Measurements from ENCODE around the gene UVRAG. TPM values are rescaled to one million over a fixed set of nuclear protein-coding genes. Genes with fewer than 3 reads are reported as not detected.
"Not testable (repeated sequence)": the region's sequence is repeated elsewhere in the genome, so short reads cannot be mapped to it uniquely, and the experiment has no call there.

The UVRAG gene
- polyA plus RNA-seq, 1 donor (not counting 4 experiments of a cell fraction or from before 2014, with no cell fraction given) = 11.9 TPM

GRCh38 chr11:75874684-75875341, 59.8 kb downstream of the UVRAG start:
- H3K9me3 ChIP-seq (ENCODE audit: control insufficient read depth, low read depth, low read length) = no peaks in the 10 kb centered on the region
- H2AFZ ChIP-seq (ENCODE audit: control insufficient read depth, low read length) = no peak overlapping the region
- H3K27ac ChIP-seq (ENCODE audit: control insufficient read depth, insufficient read depth, low read length) = no peak overlapping the region
- no peaks in the 10 kb centered on the region for H3K27me3 ChIP-seq (ENCODE audit: control insufficient read depth, extremely low read depth, insufficient read depth, low read length)
- H4K20me1 ChIP-seq (ENCODE audit: control insufficient read depth, extremely low read depth, insufficient read depth, low read length) = no peaks in the 10 kb centered on the region
- H3K9ac ChIP-seq (ENCODE audit: control insufficient read depth, extremely low read depth, insufficient read depth, low read length) = no peak overlapping the region
- DNase-seq (ENCODE audit: low read depth, low spot score) (no peak), FAIRE-seq (no peak)
- H3K9me1 ChIP-seq (ENCODE audit: control insufficient read depth, extremely low read depth, insufficient read depth, low read length) = peaks cover 3% of the 10 kb centered on the region
- no peaks in the 10 kb centered on the region for H3K4me1 ChIP-seq (ENCODE audit: control insufficient read depth, extremely low read depth, insufficient read depth, low read length)
- H3K4me3 ChIP-seq (ENCODE audit: control insufficient read depth in 2 of 3, extremely low read depth in 1 of 3, insufficient read depth in 2 of 3, low read depth in 1 of 3, low read length in 3 of 3) = no peak overlapping the region
- dilution Hi-C loops (cut with MboI; ENCODE audit: extremely low pct_ligation_motif_present, low sequenced_read_pairs) = no loop called here
- no peaks in the 10 kb centered on the region for H3K79me2 ChIP-seq (ENCODE audit: control insufficient read depth, insufficient read depth, low read length)
- H3K4me2 ChIP-seq (ENCODE audit: control insufficient read depth, extremely low read depth, insufficient read depth, low read depth, low read length) = no peak overlapping the region
- H3K36me3 ChIP-seq (ENCODE audit: control insufficient read depth in 2 of 2, extremely low read depth in 1 of 2, insufficient read depth in 2 of 2, low read length in 2 of 2) = no peaks in the 10 kb centered on the region
- no peak for TF ChIP-seq EZH2 (IDR thresholded peaks at IDR 0.05; ENCODE audit: low read length)
- TF ChIP-seq CTCF (optimal IDR thresholded peaks at IDR 0.05 in 1 of 3, IDR thresholded peaks at IDR 0.05 in 1 of 3, conservative IDR thresholded peaks at IDR 0.05 in 1 of 3; ENCODE audit: extremely low read depth in 1 of 3, insufficient read depth in 2 of 3, low read length in 3 of 3) = no peak

GRCh38 chr11:75877327-75877726, 62.3 kb downstream of the UVRAG start:
- DNase-seq (ENCODE audit: low read depth, low spot score); H3K4me2 ChIP-seq (ENCODE audit: control insufficient read depth, extremely low read depth, insufficient read depth, low read depth, low read length); H3K9me1 ChIP-seq (ENCODE audit: control insufficient read depth, extremely low read depth, insufficient read depth, low read length); H3K27ac ChIP-seq (ENCODE audit: control insufficient read depth, insufficient read depth, low read length); H3K36me3 ChIP-seq (ENCODE audit: control insufficient read depth in 2 of 2, extremely low read depth in 1 of 2, insufficient read depth in 2 of 2, low read length in 2 of 2); H3K9ac ChIP-seq (ENCODE audit: control insufficient read depth, extremely low read depth, insufficient read depth, low read length); H3K9me3 ChIP-seq (ENCODE audit: control insufficient read depth, low read depth, low read length); H3K4me3 ChIP-seq (ENCODE audit: control insufficient read depth in 2 of 3, extremely low read depth in 1 of 3, insufficient read depth in 2 of 3, low read depth in 1 of 3, low read length in 3 of 3); H4K20me1 ChIP-seq (ENCODE audit: control insufficient read depth, extremely low read depth, insufficient read depth, low read length); H3K27me3 ChIP-seq (ENCODE audit: control insufficient read depth, extremely low read depth, insufficient read depth, low read length); H2AFZ ChIP-seq (ENCODE audit: control insufficient read depth, low read length); dilution Hi-C loops (cut with MboI; ENCODE audit: extremely low pct_ligation_motif_present, low sequenced_read_pairs); H3K79me2 ChIP-seq (ENCODE audit: control insufficient read depth, insufficient read depth, low read length); FAIRE-seq; H3K4me1 ChIP-seq (ENCODE audit: control insufficient read depth, extremely low read depth, insufficient read depth, low read length): not testable (repeated sequence)

GRCh38 chr11:75877931-75878330, 62.9 kb downstream of the UVRAG start:
- H3K36me3 ChIP-seq (ENCODE audit: control insufficient read depth in 2 of 2, extremely low read depth in 1 of 2, insufficient read depth in 2 of 2, low read length in 2 of 2); H3K27ac ChIP-seq (ENCODE audit: control insufficient read depth, insufficient read depth, low read length); H3K27me3 ChIP-seq (ENCODE audit: control insufficient read depth, extremely low read depth, insufficient read depth, low read length); H3K4me1 ChIP-seq (ENCODE audit: control insufficient read depth, extremely low read depth, insufficient read depth, low read length); H3K9me1 ChIP-seq (ENCODE audit: control insufficient read depth, extremely low read depth, insufficient read depth, low read length); H3K4me3 ChIP-seq (ENCODE audit: control insufficient read depth in 2 of 3, extremely low read depth in 1 of 3, insufficient read depth in 2 of 3, low read depth in 1 of 3, low read length in 3 of 3); H2AFZ ChIP-seq (ENCODE audit: control insufficient read depth, low read length); H3K79me2 ChIP-seq (ENCODE audit: control insufficient read depth, insufficient read depth, low read length); H3K9me3 ChIP-seq (ENCODE audit: control insufficient read depth, low read depth, low read length); FAIRE-seq; DNase-seq (ENCODE audit: low read depth, low spot score); H3K9ac ChIP-seq (ENCODE audit: control insufficient read depth, extremely low read depth, insufficient read depth, low read length); H3K4me2 ChIP-seq (ENCODE audit: control insufficient read depth, extremely low read depth, insufficient read depth, low read depth, low read length); H4K20me1 ChIP-seq (ENCODE audit: control insufficient read depth, extremely low read depth, insufficient read depth, low read length); dilution Hi-C loops (cut with MboI; ENCODE audit: extremely low pct_ligation_motif_present, low sequenced_read_pairs): not testable (repeated sequence)
